ACC112 (cell line): ENCODE data around the gene SETD6.

Experiments
- H2AFZ ChIP-seq: fragments of 200-600 bp; sonication (generic); one replicate; pipeline ENCODE4 v1.6.0; 2017; ENCODE audit warnings: antibody characterized with exemption, low read length; ENCODE audit not compliant: unreplicated experiment
- H3K27ac ChIP-seq: fragments of 200-600 bp; sonication (generic); 2 replicates; pipeline ENCODE4 v1.5.1; 2014; ENCODE audit warnings: low read depth, mild to moderate bottlenecking, antibody characterized with exemption, low read length, moderate library complexity
- H3K27me3 ChIP-seq: fragments of 200-600 bp; sonication (generic); 2 replicates; pipeline ENCODE4 v1.6.1; 2014; ENCODE audit warnings: mild to moderate bottlenecking, antibody characterized with exemption, low read length, moderate library complexity, mixed read lengths; ENCODE audit not compliant: insufficient read depth
- H3K36me3 ChIP-seq: fragments of 200-600 bp; sonication (generic); 2 replicates; pipeline ENCODE4 v1.6.1; 2016; ENCODE audit warnings: mild to moderate bottlenecking, antibody characterized with exemption, low read length, moderate library complexity, mixed read lengths; ENCODE audit not compliant: insufficient read depth
- H3K4me1 ChIP-seq: fragments of 200-600 bp; sonication (generic); one replicate; pipeline ENCODE4 v1.6.1; 2016; ENCODE audit warnings: low read length, mixed read lengths; ENCODE audit not compliant: insufficient read depth, unreplicated experiment, control insufficient read depth
- H3K4me3 ChIP-seq: fragments of 200-600 bp; sonication (generic); 2 replicates; pipeline ENCODE4 v1.5.1; 2014; ENCODE audit warnings: mild to moderate bottlenecking, low read depth, low read length
- H3K79me2 ChIP-seq: fragments of 200-600 bp; sonication (generic); one replicate; pipeline ENCODE4 v1.6.0; 2016; ENCODE audit warnings: low read length; ENCODE audit not compliant: control insufficient read depth, unreplicated experiment, insufficient read depth

The SETD6 gene

GRCh38 chr16:58493756-58494431 is 21.4 kb upstream of the SETD6 start:
- H3K36me3 ChIP-seq = no peaks in the 10 kb centered on the region
- no peak overlapping the region for H3K4me3 ChIP-seq
- H3K27ac ChIP-seq = no peak overlapping the region
- H3K79me2 ChIP-seq = no peaks in the 10 kb centered on the region
- H3K27me3 ChIP-seq = no peaks in the 10 kb centered on the region
- peaks cover 8% of the 10 kb centered on the region for H3K4me1 ChIP-seq
- H2AFZ ChIP-seq = no peak overlapping the region

GRCh38 chr16:58494981-58495520 is 20.3 kb upstream of the SETD6 start:
- H3K27me3 ChIP-seq = no peaks in the 10 kb centered on the region
- peak overlapping the region; percentile 64 for H3K4me3 ChIP-seq
- peak overlapping the region; percentile 90 for H2AFZ ChIP-seq
- H3K4me1 ChIP-seq = peaks cover 8% of the 10 kb centered on the region
- no peaks in the 10 kb centered on the region for H3K79me2 ChIP-seq
- H3K36me3 ChIP-seq = no peaks in the 10 kb centered on the region
- peak overlapping the region; percentile 90 for H3K27ac ChIP-seq

GRCh38 chr16:58495521-58496331 is 19.6 kb upstream of the SETD6 start:
- Histone ChIP-seq H3K27ac (peak overlapping the region; percentile 90), H3K36me3 (no peaks in the 10 kb centered on the region), H3K4me3 (peak overlapping the region; percentile 64), H3K27me3 (no peaks in the 10 kb centered on the region), H3K79me2 (no peaks in the 10 kb centered on the region), H3K4me1 (peaks cover 8% of the 10 kb centered on the region), H2AFZ (peak overlapping the region; percentile 90)

GRCh38 chr16:58497468-58497867 is 17.8 kb upstream of the SETD6 start:
- Histone ChIP-seq H3K27ac (no peak overlapping the region), H3K79me2 (no peaks in the 10 kb centered on the region), H3K4me3 (no peak overlapping the region), H2AFZ (no peak overlapping the region), H3K4me1 (peaks cover 11% of the 10 kb centered on the region), H3K27me3 (no peaks in the 10 kb centered on the region), H3K36me3 (no peaks in the 10 kb centered on the region)

- no peaks in the 10 kb centered on the region for H3K36me3 ChIP-seq
- H3K27ac ChIP-seq = no peak overlapping the region
- H2AFZ ChIP-seq = no peak overlapping the region
- no peaks in the 10 kb centered on the region for H3K79me2 ChIP-seq
- H3K4me1 ChIP-seq = peaks cover 11% of the 10 kb centered on the region
- no peak overlapping the region for H3K4me3 ChIP-seq
- no peaks in the 10 kb centered on the region for H3K27me3 ChIP-seq
These were observed 17.4 kb upstream of the SETD6 start for GRCh38 chr16:58497935-58498334.

GRCh38 chr16:58498341-58499091 is 16.8 kb upstream of the SETD6 start:
- H3K27ac ChIP-seq = no peak overlapping the region
- no peaks in the 10 kb centered on the region for H3K79me2 ChIP-seq
- H3K4me3 ChIP-seq = no peak overlapping the region
- H3K36me3 ChIP-seq = no peaks in the 10 kb centered on the region
- no peaks in the 10 kb centered on the region for H3K27me3 ChIP-seq
- H3K4me1 ChIP-seq = peaks cover 11% of the 10 kb centered on the region
- H2AFZ ChIP-seq = no peak overlapping the region

GRCh38 chr16:58499092-58499511 is 16.2 kb upstream of the SETD6 start:
- H3K4me3 ChIP-seq = no peak overlapping the region
- no peaks in the 10 kb centered on the region for H3K79me2 ChIP-seq
- H2AFZ ChIP-seq = no peak overlapping the region
- H3K36me3 ChIP-seq = no peaks in the 10 kb centered on the region
- H3K27me3 ChIP-seq = no peaks in the 10 kb centered on the region
- no peak overlapping the region for H3K27ac ChIP-seq
- peaks cover 11% of the 10 kb centered on the region for H3K4me1 ChIP-seq

- Histone ChIP-seq H3K4me1 (peaks cover 11% of the 10 kb centered on the region), H3K4me3 (peak within 1 kb of the TSS; percentile 49), H2AFZ (no peak within 1 kb of the TSS), H3K79me2 (no peaks in the 10 kb centered on the region), H3K27me3 (no peaks in the 10 kb centered on the region), H3K36me3 (no peaks in the 10 kb centered on the region), H3K27ac (no peak within 1 kb of the TSS)
These were observed 15.5 kb upstream of the SETD6 start, which contains the start of gene NDRG4 for GRCh38 chr16:58499615-58500351. TSS of gene NDRG4 (plus strand) at chr16:58500143. CDS start at chr16:58500249, 106 bp downstream.

GRCh38 chr16:58500430-58501241 is 14.7 kb upstream of the SETD6 start:
- H3K79me2 ChIP-seq = no peaks in the 10 kb centered on the region
- no peaks in the 10 kb centered on the region for H3K36me3 ChIP-seq
- no peaks in the 10 kb centered on the region for H3K27me3 ChIP-seq
- peaks cover 7% of the 10 kb centered on the region for H3K4me1 ChIP-seq
- no peak overlapping the region for H3K27ac ChIP-seq
- no peak overlapping the region for H2AFZ ChIP-seq
- H3K4me3 ChIP-seq = peak overlapping the region; percentile 49
